GM12891 (cell line): ENCODE data around the gene PITPNC1.
A peak's percentile ranks its signal among the peaks of the same experiment; 100 is the strongest.
"Not testable (repeated sequence)": the region's sequence is repeated elsewhere in the genome, so short reads cannot be mapped to it uniquely, and the experiment has no call there.

Experiments
- DNase-seq: peaks from one replicate; pipeline ENCODE4 v3.0.0; 2011; ENCODE audit warnings: low spot score; ENCODE audit not compliant: insufficient read length
- FAIRE-seq: peaks from 2 replicates; lab custom pipeline; 2011; peaks lifted over from hg19 to GRCh38; lab: Jason Lieb, UNC
- PAX5 ChIP-seq: IDR thresholded peaks from 2 replicates; pipeline ENCODE4 v1.6.1; 2011; ENCODE audit warnings: low read length, moderate library complexity, mild to moderate bottlenecking; ENCODE audit not compliant: insufficient read depth, severe bottlenecking
- POLR2A ChIP-seq: IDR thresholded peaks from 2 replicates; pipeline ENCODE4 v1.6.1; 2011; ENCODE audit warnings: low read depth, low read length, control low read depth
- POLR2AphosphoS5 ChIP-seq: IDR thresholded peaks from 2 replicates; pipeline ENCODE4 v1.6.1; 2011; ENCODE audit warnings: low read depth, low read length, control low read depth
- POU2F2 ChIP-seq: IDR thresholded peaks from 2 replicates; pipeline ENCODE4 v1.6.1; 2011; ENCODE audit warnings: low read depth, mild to moderate bottlenecking, control low read depth, low read length, moderate library complexity
- SPI1 ChIP-seq: IDR thresholded peaks from 2 replicates; pipeline ENCODE4 v1.6.1; 2011; ENCODE audit warnings: low read depth, low read length, control low read depth
- TAF1 ChIP-seq: IDR thresholded peaks from 2 replicates; pipeline ENCODE4 v1.6.1; 2011; ENCODE audit warnings: low read depth, low read length, control low read depth

Gene PITPNC1

DNA sequence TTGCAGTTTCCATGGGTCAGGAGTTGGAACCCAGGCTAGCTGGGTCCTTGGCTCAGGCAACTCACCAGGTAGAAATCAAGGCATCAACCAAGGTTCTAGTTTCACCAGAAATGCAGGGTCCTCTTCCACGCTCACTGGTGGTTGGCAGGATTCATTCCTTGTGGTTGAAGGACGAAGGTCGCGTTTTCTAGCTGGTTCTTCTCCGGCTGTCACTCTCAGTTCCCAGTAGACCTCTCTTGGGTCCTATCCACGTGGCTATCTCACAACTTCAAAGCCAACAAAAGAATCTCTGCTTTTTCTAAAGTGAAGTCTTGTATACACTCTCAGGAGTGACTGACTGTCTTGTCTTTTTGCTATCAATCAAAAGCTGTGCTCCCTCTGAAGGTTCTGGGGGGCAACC lies 194.4 kb downstream of the PITPNC1 start:
- DNase-seq (no peak), FAIRE-seq (no peak)
- TF ChIP-seq TAF1, result 0 out of 2 replicates have a peak, but pooled peaks have one; percentile 26
- no peak for TF ChIP-seq POU2F2
- no peak for TF ChIP-seq POLR2AphosphoS5
- TF ChIP-seq SPI1, result peak; percentile 23; the same call in 1 of the 2 replicates

DNA sequence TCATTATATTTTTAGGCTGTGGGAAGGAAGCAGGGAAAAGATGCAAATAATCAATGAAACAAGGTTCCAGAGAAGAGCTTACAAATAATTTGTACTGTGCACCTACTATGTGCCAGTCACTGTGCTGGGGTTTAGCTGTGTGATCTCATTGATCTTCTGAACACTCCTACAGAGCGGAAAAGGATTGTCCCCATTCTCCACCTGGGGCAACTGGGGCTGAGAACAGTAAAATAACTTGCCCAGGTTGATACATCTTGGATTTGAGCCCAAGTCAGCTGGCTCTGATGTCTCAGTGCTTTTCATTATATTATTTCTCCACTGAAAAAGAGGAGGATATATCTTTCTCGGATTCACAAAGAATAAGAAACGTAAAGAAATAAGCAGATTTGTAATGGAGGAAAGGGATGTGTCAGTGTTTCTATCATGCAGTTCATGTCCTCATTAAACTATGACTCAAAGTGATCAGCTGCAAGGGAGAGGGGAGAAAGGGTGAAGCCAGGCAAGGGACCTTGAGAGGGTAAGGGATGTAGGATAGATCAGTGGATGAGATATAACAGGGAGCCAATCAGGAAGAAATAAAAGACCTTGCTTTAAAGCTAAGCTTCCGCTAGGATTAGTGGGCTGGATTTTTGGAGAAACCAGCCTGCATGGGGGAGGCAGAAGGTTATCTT lies 197.0 kb downstream of the PITPNC1 start:
- FAIRE-seq, result peak; percentile 13
- no peak for DNase-seq
- no peak for TF ChIP-seq POU2F2
- no peak for TF ChIP-seq TAF1
- no peak for TF ChIP-seq SPI1
- no peak for TF ChIP-seq POLR2AphosphoS5
- no peak for TF ChIP-seq POLR2A
- TF ChIP-seq PAX5, result no peak

DNA sequence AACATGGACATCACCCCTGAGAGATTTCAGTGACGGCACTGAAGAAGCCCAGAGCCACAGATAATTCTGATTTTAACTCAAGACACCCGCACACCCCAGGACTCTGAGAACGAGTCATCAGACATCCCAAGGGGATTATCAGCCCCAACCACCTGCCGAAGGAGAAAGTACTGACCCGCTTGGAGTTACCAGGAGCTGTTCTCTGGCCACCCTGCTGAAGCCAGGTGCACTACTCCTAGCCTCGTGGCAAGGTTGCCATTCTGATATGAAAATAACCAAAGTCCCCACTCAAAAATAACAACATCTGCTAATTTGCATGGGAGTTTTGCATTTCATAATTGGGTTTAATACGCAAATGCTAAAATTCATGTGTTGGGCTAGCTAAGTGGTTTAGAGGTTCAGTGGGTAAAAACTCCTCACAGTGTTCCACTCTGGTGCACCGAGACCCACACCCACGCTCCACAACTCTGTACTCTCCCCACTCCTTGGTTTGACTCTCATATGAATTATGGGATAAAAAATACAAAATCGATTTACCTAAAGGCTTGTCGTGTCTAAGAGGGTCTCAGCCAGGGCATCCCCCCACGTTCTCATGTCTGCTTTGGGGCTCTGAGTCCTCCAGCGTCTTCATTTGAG lies 197.7 kb downstream of the PITPNC1 start:
- FAIRE-seq, result no peak

DNA sequence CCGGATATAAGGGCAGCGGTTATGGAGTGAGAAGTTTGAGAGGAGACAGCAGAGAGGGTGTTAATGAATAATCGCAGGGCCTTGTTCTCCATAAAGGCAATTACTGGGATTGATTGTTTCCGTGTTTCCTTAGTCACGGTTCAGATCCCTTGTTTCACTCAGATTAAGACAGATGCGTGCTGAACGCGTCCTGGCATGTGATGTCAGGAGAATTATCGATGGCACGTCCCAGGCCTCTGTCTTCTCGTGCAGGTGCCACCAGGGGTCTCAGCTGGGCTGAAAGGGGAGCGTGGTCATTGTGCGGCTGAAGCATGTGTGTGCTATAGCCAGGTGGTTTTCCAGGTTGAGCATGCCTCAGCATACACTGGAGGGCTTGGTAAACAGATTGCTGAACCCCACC lies 198.2 kb downstream of the PITPNC1 start:
- TF ChIP-seq TAF1 (no peak), POLR2A (no peak), POLR2AphosphoS5 (0 out of 2 replicates have a peak, but pooled peaks have one; percentile 15), SPI1 (no peak), PAX5 (peak; percentile 38), POU2F2 (no peak)
- FAIRE-seq, result no peak
- DNase-seq, result no peak

More for the DNA sequence above, 197.7 kb downstream of the PITPNC1 start:
- no peak for TF ChIP-seq SPI1
- peak; percentile 79 for TF ChIP-seq POLR2AphosphoS5
- TF ChIP-seq PAX5, result peak; percentile 70
- TF ChIP-seq TAF1, result peak; percentile 73; the same call in 1 of the 2 replicates
- peak; percentile 74 for TF ChIP-seq POLR2A
- TF ChIP-seq POU2F2, result peak; percentile 87
- DNase-seq, result no peak

DNA sequence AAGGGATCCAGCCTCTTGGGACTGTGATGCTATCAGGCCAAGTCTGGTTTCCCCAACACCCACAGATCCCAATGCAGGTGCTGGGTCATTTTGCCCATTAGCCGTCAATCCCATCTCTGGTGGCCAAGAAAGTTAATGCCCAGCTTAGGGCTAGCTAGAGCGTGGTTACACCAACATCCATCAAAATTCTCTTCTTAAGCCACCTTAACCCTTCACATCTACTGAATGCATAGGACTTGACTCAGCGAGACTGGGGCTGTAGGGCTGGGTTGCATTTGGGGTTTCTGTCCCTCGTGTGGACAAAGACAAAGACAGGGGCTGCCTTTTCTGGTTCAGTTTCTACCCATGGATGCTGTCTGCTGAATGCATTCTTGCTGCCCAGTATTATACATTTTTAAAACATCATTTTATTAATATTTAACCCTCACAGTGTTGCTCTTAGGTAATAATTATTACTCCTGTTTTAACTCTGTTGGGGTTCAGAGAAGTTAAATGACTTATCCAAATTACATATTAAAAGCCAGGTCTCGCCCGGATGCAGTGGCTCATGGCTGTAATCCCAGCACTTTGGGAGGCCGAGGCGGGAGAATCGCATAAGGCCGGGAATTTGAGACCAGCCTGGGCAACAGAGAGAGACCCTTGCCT lies 199.5 kb downstream of the PITPNC1 start:
- FAIRE-seq (no peak), DNase-seq (no peak)
- TF ChIP-seq SPI1, result no peak
- TF ChIP-seq POLR2AphosphoS5, result no peak
- TF ChIP-seq POU2F2, result no peak
- TF ChIP-seq TAF1, result no peak
- no peak for TF ChIP-seq POLR2A
- no peak for TF ChIP-seq PAX5

DNA sequence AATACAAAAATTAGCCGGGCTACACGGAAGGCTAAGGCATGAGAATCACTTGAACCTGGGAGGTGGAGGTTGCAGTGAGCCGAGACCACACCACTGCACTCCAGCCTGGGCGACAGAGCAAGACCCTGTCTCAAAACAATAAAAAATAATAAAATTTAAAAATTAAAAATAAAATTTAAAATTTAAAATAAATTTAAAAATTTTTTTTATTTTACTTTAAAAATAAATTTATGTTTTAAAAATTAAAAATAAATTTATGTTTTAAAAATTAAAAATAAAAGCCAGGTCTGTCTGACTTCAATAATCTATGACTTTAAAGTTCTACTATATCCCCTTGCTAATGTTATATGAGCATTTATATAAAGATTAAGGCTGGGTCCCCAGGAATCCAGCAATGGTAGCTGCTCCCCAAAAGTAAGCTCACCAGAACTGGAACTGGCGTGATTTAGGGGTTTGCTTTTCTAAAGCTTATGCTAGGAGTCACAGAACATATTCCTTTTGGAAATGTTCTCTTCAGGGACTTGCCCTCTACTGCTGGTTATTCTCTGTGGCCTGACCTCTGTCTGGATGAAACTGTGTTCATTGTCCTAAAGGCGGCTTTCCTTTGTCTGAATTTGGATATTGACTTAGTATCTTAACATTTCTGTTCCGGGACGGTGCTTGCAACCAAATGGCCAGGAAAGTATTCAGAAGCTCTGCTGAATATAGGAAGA lies 200.5 kb downstream of the PITPNC1 start:
- TF ChIP-seq TAF1 (no peak), SPI1 (no peak), POLR2AphosphoS5 (no peak), PAX5 (no peak), POU2F2 (no peak), POLR2A (no peak)
- DNase-seq (no peak), FAIRE-seq (no peak)

DNA sequence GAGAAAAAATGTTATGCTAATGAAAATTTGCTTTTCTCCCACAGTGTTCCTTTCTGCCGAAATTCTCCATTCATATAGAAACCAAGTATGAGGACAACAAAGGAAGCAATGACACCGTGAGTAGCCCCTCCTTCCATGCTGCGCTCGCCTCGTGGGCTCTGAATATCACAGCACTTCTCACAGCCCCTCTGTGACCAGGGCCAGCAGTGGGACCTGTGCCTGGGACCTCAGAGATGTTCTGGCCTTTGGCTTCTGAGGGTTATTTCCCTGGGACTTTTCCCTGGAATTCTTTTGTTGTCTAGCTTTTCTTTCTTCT lies 201.0 kb downstream of the PITPNC1 start:
- no peak for FAIRE-seq
- TF ChIP-seq POU2F2 (peak; percentile 35; the same call in 1 of the 2 replicates), TAF1 (no peak; the same call in 1 of the 2 replicates), SPI1 (no peak; the same call in 1 of the 2 replicates), PAX5 (no peak), POLR2A (peak; percentile 52), POLR2AphosphoS5 (no peak)
- DNase-seq, result no peak

DNA sequence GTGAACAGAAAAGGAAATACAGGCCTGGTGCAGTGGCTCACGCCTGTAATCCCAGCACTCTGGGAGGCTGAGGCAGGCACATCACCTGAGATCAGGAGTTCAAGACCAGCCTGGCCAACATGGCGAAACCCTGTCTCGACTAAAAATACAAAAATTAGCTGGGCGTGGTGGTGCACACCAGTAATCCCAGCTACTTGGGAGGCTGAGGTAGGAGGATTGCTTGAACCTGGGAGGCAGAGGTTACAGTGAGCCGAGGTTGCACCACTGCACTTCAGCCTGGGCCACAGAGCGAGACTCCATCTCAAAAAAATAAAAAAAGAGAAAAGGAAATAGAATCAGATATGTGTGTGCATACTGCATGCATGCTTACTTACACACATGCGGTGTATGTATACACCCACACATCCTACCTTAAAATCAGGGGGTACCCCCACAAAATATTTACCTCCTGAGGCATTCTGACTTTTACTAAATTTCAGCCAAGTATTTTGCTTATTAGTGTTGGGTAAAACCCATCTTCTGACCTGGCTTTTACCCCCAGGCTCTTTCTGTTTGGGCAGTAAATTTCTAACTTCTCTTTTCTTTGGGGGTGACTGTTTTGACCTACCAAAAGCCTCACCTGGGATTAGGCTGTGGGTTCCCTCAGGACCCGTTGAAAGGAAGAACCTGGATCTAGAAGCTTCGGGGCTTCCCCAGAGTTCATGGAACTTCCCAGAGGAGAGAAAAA lies 201.8 kb downstream of the PITPNC1 start:
- FAIRE-seq, DNase-seq: not testable (repeated sequence)

DNA sequence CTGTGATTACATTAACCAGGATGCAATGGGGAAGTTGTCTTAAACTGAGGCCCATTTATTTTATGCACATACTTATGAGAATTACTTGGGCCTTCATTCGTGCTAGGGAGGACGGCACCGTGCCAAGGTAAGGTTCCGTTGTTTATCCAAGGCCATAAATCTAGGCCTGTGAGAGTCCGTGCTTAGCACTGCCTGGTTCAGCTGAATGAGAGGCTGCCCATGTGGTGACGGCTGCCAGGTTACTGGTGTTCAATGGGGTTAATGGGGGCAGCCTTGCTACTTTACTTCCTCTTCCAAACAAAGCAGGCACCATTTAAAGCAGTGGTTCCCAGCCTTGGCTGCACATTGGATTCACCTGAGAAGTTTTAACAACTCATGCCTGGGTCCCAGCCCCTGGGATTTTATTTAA lies 205.6 kb downstream of the PITPNC1 start:
- DNase-seq (no peak), FAIRE-seq (no peak)
- no peak for TF ChIP-seq POLR2AphosphoS5
- TF ChIP-seq POLR2A, result no peak
- TF ChIP-seq POU2F2, result no peak
- no peak for TF ChIP-seq PAX5
- no peak for TF ChIP-seq SPI1
